Measurements from ENCODE around the gene CPA2. TPM values are rescaled to one million over a fixed set of nuclear protein-coding genes. Genes with fewer than 3 reads are reported as not detected.

Gene CPA2
- total RNA-seq, 4 donors from 2014 or later, result not detected

DNA sequence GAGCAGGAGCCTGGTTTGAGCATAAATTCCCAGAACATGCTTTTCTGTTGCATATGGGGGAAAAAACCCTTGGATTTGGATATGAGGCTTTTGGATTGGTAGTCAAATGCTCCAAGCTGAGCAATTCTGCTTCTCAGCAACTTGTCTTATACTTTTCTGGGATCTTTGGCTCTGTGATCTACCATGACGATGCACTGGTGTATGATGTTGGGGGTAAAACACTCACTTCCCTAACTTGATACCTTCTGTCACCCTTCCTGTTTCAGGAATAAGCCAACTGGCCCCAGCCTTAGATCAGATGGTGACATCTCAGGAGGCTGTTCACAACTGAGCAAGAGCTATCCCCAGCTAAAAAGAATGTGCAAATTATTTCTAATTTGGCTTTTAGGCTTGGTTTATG lies 13.2 kb downstream of the CPA2 start:
- TF ChIP-seq, protein P1, sequence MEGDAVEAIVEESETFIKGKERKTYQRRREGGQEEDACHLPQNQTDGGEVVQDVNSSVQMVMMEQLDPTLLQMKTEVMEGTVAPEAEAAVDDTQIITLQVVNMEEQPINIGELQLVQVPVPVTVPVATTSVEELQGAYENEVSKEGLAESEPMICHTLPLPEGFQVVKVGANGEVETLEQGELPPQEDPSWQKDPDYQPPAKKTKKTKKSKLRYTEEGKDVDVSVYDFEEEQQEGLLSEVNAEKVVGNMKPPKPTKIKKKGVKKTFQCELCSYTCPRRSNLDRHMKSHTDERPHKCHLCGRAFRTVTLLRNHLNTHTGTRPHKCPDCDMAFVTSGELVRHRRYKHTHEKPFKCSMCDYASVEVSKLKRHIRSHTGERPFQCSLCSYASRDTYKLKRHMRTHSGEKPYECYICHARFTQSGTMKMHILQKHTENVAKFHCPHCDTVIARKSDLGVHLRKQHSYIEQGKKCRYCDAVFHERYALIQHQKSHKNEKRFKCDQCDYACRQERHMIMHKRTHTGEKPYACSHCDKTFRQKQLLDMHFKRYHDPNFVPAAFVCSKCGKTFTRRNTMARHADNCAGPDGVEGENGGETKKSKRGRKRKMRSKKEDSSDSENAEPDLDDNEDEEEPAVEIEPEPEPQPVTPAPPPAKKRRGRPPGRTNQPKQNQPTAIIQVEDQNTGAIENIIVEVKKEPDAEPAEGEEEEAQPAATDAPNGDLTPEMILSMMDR (IDR thresholded peaks at IDR 0.05; ENCODE audit: low read depth), result no peak

DNA sequence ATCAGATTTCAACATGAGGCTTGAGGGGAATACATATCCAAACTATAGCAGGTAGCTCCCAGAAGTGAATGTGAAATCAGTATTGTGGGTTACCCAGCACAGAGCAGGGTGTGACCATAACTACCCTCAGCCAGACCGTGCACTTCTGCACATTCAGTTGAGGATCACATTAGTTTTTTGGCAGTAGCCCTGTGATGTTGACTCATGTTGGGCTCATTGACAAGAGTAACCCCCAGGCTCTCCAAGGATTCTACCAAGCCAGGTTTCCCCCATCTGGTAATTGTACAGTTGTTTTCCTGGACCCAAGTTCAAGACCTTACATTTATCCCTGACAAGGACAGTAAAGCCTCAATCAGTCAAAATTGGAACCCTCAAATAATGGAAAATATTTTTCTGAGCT lies 14.6 kb downstream of the CPA2 start:
- TF ChIP-seq, protein P1 (IDR thresholded peaks at IDR 0.05; ENCODE audit: low read depth), result no peak

DNA sequence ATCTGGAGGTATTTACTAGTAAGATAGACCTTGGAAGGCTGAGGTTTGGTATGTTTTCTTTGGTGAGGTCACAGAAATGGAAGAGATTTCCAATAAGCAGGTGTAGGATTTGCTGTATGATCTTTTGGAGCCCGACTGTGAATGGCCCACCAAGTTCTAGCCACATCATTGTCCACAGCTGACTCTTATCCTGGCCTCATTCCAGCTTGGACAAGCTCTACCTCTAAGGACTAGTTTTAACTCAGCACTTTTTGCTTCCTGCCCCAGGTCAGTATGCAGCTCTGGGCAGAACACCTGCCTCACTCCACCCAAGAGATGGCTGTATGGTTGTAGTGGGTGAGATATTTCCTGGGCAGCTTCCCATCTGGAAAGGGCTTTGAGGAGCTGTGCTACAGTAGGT lies 20.2 kb downstream of the CPA2 start:
- TF ChIP-seq, protein P1 (IDR thresholded peaks at IDR 0.05; ENCODE audit: low read depth), result no peak

DNA sequence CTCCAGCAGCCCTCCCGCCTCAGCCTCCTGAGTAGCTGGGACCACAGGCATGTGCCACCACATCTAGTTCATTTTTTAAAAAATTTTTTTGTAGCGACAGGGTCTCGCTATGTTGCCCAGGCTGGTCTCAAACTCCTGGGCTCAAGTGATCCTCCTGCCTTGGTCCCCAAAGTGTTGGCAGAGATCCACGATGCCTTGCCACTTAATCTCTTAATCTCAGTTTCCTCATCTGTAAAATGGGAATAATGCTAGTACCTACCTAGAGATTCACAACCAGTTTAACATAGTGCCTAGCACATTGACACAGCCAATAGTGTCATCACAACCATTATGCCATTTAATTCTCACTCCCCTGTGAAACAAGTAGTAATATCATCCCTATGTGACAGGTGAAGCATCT lies 21.5 kb downstream of the CPA2 start:
- TF ChIP-seq, protein P1 (IDR thresholded peaks at IDR 0.05; ENCODE audit: low read depth), result no peak

DNA sequence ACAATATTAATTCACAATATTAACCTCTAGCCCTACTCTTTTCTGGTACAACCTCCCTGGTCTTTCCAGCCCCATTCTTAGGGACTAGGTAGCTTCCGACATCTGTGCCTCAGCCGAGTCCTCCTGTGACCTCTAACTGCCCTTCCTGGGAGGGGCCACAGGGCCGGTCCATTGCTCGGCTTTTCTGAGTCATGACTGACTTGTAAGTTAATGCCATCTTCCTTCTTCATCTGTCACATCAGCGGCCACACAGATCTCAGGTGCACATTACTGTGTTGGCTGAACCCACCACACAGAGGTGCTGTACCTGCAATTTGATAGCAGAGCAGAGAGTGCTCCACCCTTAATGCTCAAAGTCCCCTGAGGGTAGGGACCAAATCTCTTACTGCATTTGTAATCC lies 22.2 kb downstream of the CPA2 start:
- TF ChIP-seq, protein P1 (IDR thresholded peaks at IDR 0.05; ENCODE audit: low read depth), result no peak

DNA sequence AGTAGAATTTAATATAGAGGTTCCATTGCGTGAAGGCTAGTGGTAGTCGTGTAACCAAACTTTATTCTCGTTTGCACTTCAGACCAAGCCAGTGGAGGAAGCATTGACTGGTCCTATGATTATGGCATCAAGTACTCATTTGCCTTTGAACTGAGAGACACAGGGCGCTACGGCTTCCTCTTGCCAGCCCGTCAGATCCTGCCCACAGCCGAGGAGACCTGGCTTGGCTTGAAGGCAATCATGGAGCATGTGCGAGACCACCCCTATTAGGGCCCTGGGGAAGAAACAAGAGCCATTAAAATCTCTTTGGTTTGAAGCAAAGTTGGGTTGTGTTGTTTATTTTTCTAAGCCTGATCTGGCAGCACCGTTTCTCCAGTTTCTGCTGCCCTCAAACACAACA lies 22.8 kb downstream of the CPA2 start:
- TF ChIP-seq, protein P1 (IDR thresholded peaks at IDR 0.05; ENCODE audit: low read depth), result no peak

DNA sequence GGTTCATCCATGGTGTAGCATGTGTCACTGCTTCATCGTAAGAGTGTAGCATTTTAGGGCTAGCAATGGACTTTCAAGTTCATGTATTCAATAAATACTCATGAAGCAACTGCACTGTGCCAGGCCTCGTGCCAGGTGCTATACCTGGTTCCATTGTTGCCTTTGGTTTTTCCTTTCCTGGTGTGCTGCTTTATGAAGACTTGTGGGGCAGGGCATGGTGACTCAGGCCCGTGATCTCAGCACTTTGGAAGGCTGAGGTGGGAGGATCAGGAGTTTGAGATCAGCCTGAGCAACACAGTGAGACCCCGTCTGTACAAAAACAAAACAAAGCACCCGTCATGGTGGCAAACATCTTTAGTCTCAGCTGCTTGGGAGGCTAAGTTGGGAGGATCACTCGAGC lies 24.1 kb downstream of the CPA2 start:
- TF ChIP-seq, protein P1 (IDR thresholded peaks at IDR 0.05; ENCODE audit: low read depth), result no peak
